Measurements from ENCODE around the gene HINT3.
"Not testable (repeated sequence)": the region's sequence is repeated elsewhere in the genome, so short reads cannot be mapped to it uniquely, and the experiment has no call there.

The HINT3 gene

GRCh38 chr6:125962900-125963497 lies 6.4 kb downstream of the HINT3 start:
- no peak for DNase-seq (ENCODE audit: low read depth)

GRCh38 chr6:125963817-125964216 lies 7.2 kb downstream of the HINT3 start:
- DNase-seq (ENCODE audit: low read depth): no peak

GRCh38 chr6:125966569-125966968 lies 10.0 kb downstream of the HINT3 start:
- no peak for DNase-seq (ENCODE audit: low read depth)

- no peak for DNase-seq (ENCODE audit: low read depth)
Observed at GRCh38 chr6:125968493-125968892, 11.9 kb downstream of the HINT3 start.

GRCh38 chr6:125970760-125971159 lies 14.2 kb downstream of the HINT3 start:
- DNase-seq (ENCODE audit: low read depth): no peak

- not testable (repeated sequence) for DNase-seq (ENCODE audit: low read depth)
Observed at GRCh38 chr6:125972478-125972877, 15.9 kb downstream of the HINT3 start.

GRCh38 chr6:125974214-125974866 lies 17.8 kb downstream of the HINT3 start:
- no peak for DNase-seq (ENCODE audit: low read depth)

- DNase-seq (ENCODE audit: low read depth): no peak
Observed at GRCh38 chr6:125979101-125979500, 22.5 kb downstream of the HINT3 start.

GRCh38 chr6:125981571-125982185 lies 25.1 kb downstream of the HINT3 start:
- DNase-seq (ENCODE audit: low read depth): no peak

GRCh38 chr6:125983246-125983945 lies 26.8 kb downstream of the HINT3 start:
- DNase-seq (ENCODE audit: low read depth): no peak

GRCh38 chr6:125984311-125984710 lies 27.7 kb downstream of the HINT3 start:
- DNase-seq (ENCODE audit: low read depth): no peak

GRCh38 chr6:125985522-125985921 lies 29.0 kb downstream of the HINT3 start:
- no peak for DNase-seq (ENCODE audit: low read depth)

GRCh38 chr6:125985979-125986300 lies 29.4 kb downstream of the HINT3 start:
- DNase-seq (ENCODE audit: low read depth): no peak

- peak; percentile 74 for DNase-seq (ENCODE audit: low read depth)
Observed at GRCh38 chr6:125986301-125987025, 29.9 kb downstream of the HINT3 start, which contains the start of gene TRMT11. TRMT11 (plus strand) TSS chr6:125986540; CDS start chr6:125986551, 11 bp downstream.

GRCh38 chr6:125987026-125987617 lies 30.6 kb downstream of the HINT3 start:
- no peak for DNase-seq (ENCODE audit: low read depth)

GRCh38 chr6:125988280-125988679 lies 31.7 kb downstream of the HINT3 start:
- DNase-seq (ENCODE audit: low read depth): no peak

GRCh38 chr6:125989631-125990030 lies 33.1 kb downstream of the HINT3 start:
- DNase-seq (ENCODE audit: low read depth): no peak

GRCh38 chr6:125991653-125992052 lies 35.1 kb downstream of the HINT3 start:
- DNase-seq (ENCODE audit: low read depth): no peak

- DNase-seq (ENCODE audit: low read depth): no peak
Observed at GRCh38 chr6:125994670-125995488, 38.3 kb downstream of the HINT3 start.

- DNase-seq (ENCODE audit: low read depth): peak; percentile 47
Observed at GRCh38 chr6:125995972-125996580, 39.5 kb downstream of the HINT3 start.
